Measurements from ENCODE around the gene PAX3. TPM values are rescaled to one million over a fixed set of nuclear protein-coding genes. Genes with fewer than 3 reads are reported as not detected.

The PAX3 gene
- total and polyA plus RNA-seq, 5 experiments from 2014 or later = not detected

- H3K36me3 Mint-ChIP-seq = no peaks in the 10 kb centered on the region
- POLR2A ChIA-PET = no interaction called here
- peaks cover 4 to 26% (median 8%) of the 10 kb centered on the region in 5 donors for H3K27me3 Mint-ChIP-seq
- ATAC-seq (no peak), DNase-seq (no peak)
- H3K4me3 Mint-ChIP-seq = no peak overlapping the region
- H3K9me3 Mint-ChIP-seq = peaks cover 0 to 5% (median 0%) of the 10 kb centered on the region in 9 donors
- H3K27ac Mint-ChIP-seq = no peak overlapping the region
- H3K4me1 Mint-ChIP-seq = no peaks in the 10 kb centered on the region
Observed at GRCh38 chr2:222248256-222248655, 50.5 kb downstream of the PAX3 start.

DNA sequence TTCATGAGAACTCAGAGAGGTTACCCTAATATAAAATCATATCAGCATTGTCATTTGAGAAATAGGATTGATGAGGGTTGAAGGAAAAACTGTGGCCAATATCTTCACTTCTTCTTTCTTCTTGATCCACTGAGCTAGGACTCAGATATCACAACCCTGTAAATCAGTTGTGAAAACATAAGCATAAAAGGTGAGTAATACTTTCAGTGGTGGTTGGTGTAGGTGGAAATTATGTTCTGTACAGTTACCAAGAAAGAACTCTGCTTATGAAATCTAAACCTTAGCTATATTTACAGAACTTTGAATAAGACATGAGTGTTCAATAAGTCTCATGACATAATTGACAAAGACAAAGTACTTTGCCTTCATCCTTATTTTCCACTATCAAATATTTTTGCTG is 56.3 kb downstream of the PAX3 start:
- no peaks in the 10 kb centered on the region for H3K4me1 Mint-ChIP-seq
- H3K36me3 Mint-ChIP-seq = peaks cover 0 to 12% (median 0%) of the 10 kb centered on the region in 3 donors
- POLR2A ChIA-PET = no interaction called here
- H3K4me3 Mint-ChIP-seq = no peak overlapping the region
- H3K27ac Mint-ChIP-seq = no peak overlapping the region
- ATAC-seq (no peak), DNase-seq (no peak)
- H3K27me3 Mint-ChIP-seq = peaks cover 17 to 59% (median 33%) of the 10 kb centered on the region in 5 donors
- peaks cover 0 to 5% (median 0%) of the 10 kb centered on the region in 9 donors for H3K9me3 Mint-ChIP-seq

DNA sequence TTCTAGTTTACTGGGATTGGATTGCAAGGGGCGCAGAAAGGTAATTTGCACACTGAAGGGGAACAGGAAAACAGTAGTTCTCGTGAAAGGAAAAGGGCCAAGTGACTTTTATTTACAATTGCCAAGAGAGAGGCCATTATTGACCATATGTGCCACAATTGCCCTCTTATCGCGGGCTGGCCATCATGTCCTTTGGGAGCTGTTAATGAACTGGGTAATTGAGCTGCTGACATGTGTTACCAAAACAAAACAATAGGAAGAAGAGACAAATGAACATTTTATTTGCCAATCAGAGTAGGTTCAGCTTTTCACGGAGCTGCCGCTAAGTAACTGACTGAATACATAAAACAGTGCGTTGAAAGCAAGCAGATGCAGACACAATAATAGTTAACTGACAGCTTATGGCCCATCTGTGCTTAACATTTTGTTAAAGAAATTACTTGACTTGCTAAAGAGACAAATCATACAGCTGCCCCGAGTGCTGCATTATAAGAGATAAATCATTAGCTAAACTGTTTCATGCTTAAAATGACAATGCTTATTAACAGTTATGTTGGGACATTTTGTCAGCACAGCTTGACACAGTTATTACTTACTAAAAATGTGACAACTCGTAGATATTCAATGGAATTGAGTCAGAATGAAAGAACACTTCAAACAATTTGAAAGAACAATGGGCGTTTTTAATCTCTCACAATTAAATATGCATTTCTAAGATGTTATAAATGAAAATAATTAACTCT is 57.5 kb downstream of the PAX3 start:
- Mint-ChIP-seq H3K27me3 (peaks cover 17 to 59% (median 37%) of the 10 kb centered on the region in 5 donors), H3K9me3 (peaks cover 0 to 5% (median 0%) of the 10 kb centered on the region in 9 donors), H3K36me3 (peaks cover 0 to 12% (median 0%) of the 10 kb centered on the region in 3 donors), H3K27ac (no peak overlapping the region), H3K4me1 (no peaks in the 10 kb centered on the region), H3K4me3 (no peak overlapping the region)
- POLR2A ChIA-PET = no interaction called here
- no peak for ATAC-seq
- DNase-seq = no peak

DNA sequence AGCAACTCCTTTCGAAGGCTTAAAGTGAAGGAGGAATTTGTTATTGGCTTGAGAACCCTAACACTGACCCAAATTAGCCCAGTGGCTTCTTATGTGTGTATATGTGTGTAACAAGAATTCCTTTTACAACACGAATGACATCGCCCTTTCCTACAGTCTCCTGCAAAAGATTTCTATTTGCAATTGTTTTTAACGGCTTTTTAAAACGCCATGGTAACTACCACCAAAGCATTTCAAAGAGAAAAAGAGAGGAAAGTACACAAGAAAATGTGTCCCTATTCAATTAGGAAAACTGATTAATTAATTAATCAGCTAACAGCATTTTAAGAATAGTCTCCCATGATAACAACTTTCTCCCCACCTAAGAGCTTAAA is 58.1 kb downstream of the PAX3 start:
- Mint-ChIP-seq H3K4me1 (no peaks in the 10 kb centered on the region), H3K36me3 (peaks cover 0 to 12% (median 0%) of the 10 kb centered on the region in 3 donors), H3K4me3 (no peak overlapping the region), H3K27ac (no peak overlapping the region), H3K9me3 (peaks cover 0 to 5% (median 0%) of the 10 kb centered on the region in 9 donors), H3K27me3 (peaks cover 17 to 57% (median 37%) of the 10 kb centered on the region in 5 donors)
- POLR2A ChIA-PET = no interaction called here
- no peak for ATAC-seq
- no peak for DNase-seq

DNA sequence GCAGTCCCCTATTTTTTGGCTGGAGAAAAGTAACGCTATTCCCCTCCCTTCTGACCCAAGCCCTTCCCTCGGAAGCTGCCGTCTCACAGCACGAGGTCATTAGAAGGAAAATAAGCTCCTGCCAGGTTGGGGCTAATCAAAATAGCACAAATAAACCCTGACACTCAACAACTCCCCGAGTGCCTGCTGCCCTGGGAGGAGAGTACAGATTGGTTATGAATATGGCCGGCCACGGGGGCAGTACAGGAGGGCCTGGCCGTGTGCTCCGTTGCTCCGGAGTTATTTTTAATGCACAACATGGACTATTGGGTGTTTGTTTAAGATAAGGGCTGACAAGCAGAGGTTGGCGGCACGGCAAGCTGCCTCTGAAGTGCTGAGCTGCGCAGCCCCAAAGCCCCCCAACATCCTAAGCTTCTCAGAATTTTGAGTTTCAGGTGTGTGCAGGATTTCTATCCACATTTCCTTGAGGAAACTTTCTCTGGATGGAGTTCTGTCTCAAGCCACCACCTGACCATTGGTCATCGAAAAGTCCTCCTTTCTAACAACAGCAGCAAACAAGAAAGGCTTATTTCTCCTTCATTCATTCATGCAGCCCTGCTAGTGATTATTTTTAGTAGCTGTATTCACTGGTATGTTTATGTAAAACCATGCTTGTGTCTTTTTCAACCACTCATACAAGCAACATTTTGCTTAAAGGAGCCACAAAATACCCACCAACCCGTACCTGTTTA is 58.7 kb downstream of the PAX3 start:
- DNase-seq = no peak
- H3K9me3 Mint-ChIP-seq = peaks cover 0 to 5% (median 0%) of the 10 kb centered on the region in 9 donors
- peaks cover 17 to 52% (median 33%) of the 10 kb centered on the region in 5 donors for H3K27me3 Mint-ChIP-seq
- ATAC-seq = no peak
- H3K36me3 Mint-ChIP-seq = peaks cover 0 to 12% (median 0%) of the 10 kb centered on the region in 3 donors
- H3K27ac Mint-ChIP-seq = no peak overlapping the region
- no peak overlapping the region for H3K4me3 Mint-ChIP-seq
- POLR2A ChIA-PET = no interaction called here
- no peaks in the 10 kb centered on the region for H3K4me1 Mint-ChIP-seq

- DNase-seq (no peak), ATAC-seq (no peak)
- Mint-ChIP-seq H3K4me1 (no peaks in the 10 kb centered on the region), H3K27me3 (peaks cover 15 to 41% (median 26%) of the 10 kb centered on the region in 5 donors), H3K4me3 (no peak overlapping the region), H3K27ac (no peak overlapping the region), H3K9me3 (peaks cover 0 to 5% (median 0%) of the 10 kb centered on the region in 9 donors), H3K36me3 (peaks cover 0 to 12% (median 0%) of the 10 kb centered on the region in 3 donors)
- POLR2A ChIA-PET = no interaction called here
Observed at GRCh38 chr2:222239091-222239490, 59.7 kb downstream of the PAX3 start.

- ATAC-seq (no peak), DNase-seq (no peak)
- H3K36me3 Mint-ChIP-seq = peaks cover 0 to 12% (median 0%) of the 10 kb centered on the region in 3 donors
- no peak overlapping the region for H3K27ac Mint-ChIP-seq
- peaks cover 0 to 5% (median 0%) of the 10 kb centered on the region in 9 donors for H3K9me3 Mint-ChIP-seq
- no peak overlapping the region for H3K4me3 Mint-ChIP-seq
- H3K4me1 Mint-ChIP-seq = no peaks in the 10 kb centered on the region
- H3K27me3 Mint-ChIP-seq = peaks cover 15 to 32% (median 23%) of the 10 kb centered on the region in 5 donors
- POLR2A ChIA-PET = no interaction called here
Observed at GRCh38 chr2:222238072-222238471, 60.7 kb downstream of the PAX3 start.

- Mint-ChIP-seq H3K27ac (no peak overlapping the region), H3K4me3 (no peak overlapping the region), H3K36me3 (peaks cover 0 to under 1% (median 0%) of the 10 kb centered on the region in 3 donors), H3K4me1 (no peaks in the 10 kb centered on the region), H3K9me3 (peaks cover 0 to 8% (median 0%) of the 10 kb centered on the region in 9 donors), H3K27me3 (peaks cover under 1 to 16% (median 9%) of the 10 kb centered on the region in 5 donors)
- DNase-seq (no peak), ATAC-seq (no peak)
- POLR2A ChIA-PET = no interaction called here
Observed at GRCh38 chr2:222232839-222233238, 66.0 kb downstream of the PAX3 start.

- no peaks in the 10 kb centered on the region for H3K36me3 Mint-ChIP-seq
- H3K9me3 Mint-ChIP-seq = peaks cover 0 to 8% (median 0%) of the 10 kb centered on the region in 9 donors
- ATAC-seq (no peak), DNase-seq (no peak)
- no peak overlapping the region for H3K27ac Mint-ChIP-seq
- peaks cover 0 to 15% (median 8%) of the 10 kb centered on the region in 5 donors for H3K27me3 Mint-ChIP-seq
- POLR2A ChIA-PET = no interaction called here
- H3K4me3 Mint-ChIP-seq = no peak overlapping the region
- H3K4me1 Mint-ChIP-seq = no peaks in the 10 kb centered on the region
Observed at GRCh38 chr2:222232372-222232771, 66.4 kb downstream of the PAX3 start.

DNA sequence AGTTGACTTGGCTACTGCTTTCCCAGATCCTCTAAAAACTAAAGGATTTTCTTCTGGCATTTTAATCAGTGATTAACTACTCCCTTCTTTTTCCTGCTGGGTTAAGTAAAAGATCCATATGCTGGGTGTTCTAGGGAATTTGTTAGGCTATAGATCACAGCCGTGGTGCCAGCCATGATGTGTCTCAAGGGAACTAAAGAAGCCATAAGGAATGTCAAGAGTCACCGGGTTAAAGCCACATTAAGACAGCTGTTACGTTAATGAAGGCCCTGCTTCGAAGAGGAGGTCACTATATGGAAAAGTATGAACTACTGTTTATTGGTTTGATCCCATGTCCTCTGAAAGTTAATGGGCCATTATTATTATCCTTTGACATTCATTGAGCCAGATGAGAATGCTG is 70.7 kb downstream of the PAX3 start:
- POLR2A ChIA-PET = no interaction called here
- H3K4me1 Mint-ChIP-seq = no peaks in the 10 kb centered on the region
- peaks cover 0 to 12% (median 6%) of the 10 kb centered on the region in 5 donors for H3K27me3 Mint-ChIP-seq
- peaks cover 0 to 8% (median 0%) of the 10 kb centered on the region in 9 donors for H3K9me3 Mint-ChIP-seq
- DNase-seq (no peak), ATAC-seq (no peak)
- no peak overlapping the region for H3K4me3 Mint-ChIP-seq
- H3K36me3 Mint-ChIP-seq = no peaks in the 10 kb centered on the region
- H3K27ac Mint-ChIP-seq = no peak overlapping the region

DNA sequence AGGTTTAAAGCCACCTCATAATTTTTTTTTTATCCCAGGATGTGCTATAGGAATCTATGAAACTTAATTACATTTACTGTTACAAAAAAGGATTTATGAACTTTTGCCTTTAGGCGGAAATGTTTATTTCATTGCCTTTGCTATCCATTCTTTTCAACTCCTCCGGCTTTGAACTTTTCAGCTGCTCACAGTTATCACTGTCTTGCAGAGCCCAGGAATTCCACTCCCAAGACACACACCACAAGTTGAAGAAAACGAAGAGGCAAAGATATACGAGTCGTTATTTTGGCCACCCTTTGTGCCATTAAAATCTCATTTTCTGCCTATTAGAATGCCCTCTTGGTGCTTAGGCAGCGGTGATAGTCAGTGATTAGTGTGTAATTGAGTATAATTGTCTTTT is 80.0 kb downstream of the PAX3 start:
- H3K9me3 Mint-ChIP-seq = peaks cover 0 to 8% (median 0%) of the 10 kb centered on the region in 9 donors

GRCh38 chr2:222217712-222218111 is 81.1 kb downstream of the PAX3 start:
- Mint-ChIP-seq H3K4me3 (no peak overlapping the region), H3K4me1 (no peaks in the 10 kb centered on the region), H3K9me3 (peaks cover 0 to 8% (median 0%) of the 10 kb centered on the region in 9 donors), H3K27me3 (peaks cover 0 to 3% (median 0%) of the 10 kb centered on the region in 5 donors), H3K27ac (no peak overlapping the region), H3K36me3 (no peaks in the 10 kb centered on the region)
- no peak for ATAC-seq
- DNase-seq = no peak
- POLR2A ChIA-PET = no interaction called here

More for the DNA sequence above, 80.0 kb downstream of the PAX3 start:
- Mint-ChIP-seq H3K4me1 (no peaks in the 10 kb centered on the region), H3K36me3 (no peaks in the 10 kb centered on the region), H3K27ac (no peak overlapping the region), H3K27me3 (peaks cover 0 to 3% (median 0%) of the 10 kb centered on the region in 5 donors), H3K4me3 (no peak overlapping the region)
- no peak for DNase-seq
- no peak for ATAC-seq
- POLR2A ChIA-PET = no interaction called here

- POLR2A ChIA-PET = no interaction called here
Observed at GRCh38 chr2:222214885-222215284, 83.9 kb downstream of the PAX3 start.

More at GRCh38 chr2:222214885-222215284, 83.9 kb downstream of the PAX3 start:
- no peaks in the 10 kb centered on the region for H3K4me1 Mint-ChIP-seq
- H3K4me3 Mint-ChIP-seq = no peak overlapping the region
- peaks cover 0 to 6% (median 0%) of the 10 kb centered on the region in 9 donors for H3K9me3 Mint-ChIP-seq
- DNase-seq (no peak), ATAC-seq (no peak)
- no peak overlapping the region for H3K27ac Mint-ChIP-seq
- H3K27me3 Mint-ChIP-seq = peaks cover 0 to 4% (median 0%) of the 10 kb centered on the region in 5 donors
- H3K36me3 Mint-ChIP-seq = no peaks in the 10 kb centered on the region

Data from naive thymus-derived CD8-positive, alpha-beta T cell (primary cell).